Fibroblast of upper back skin (primary cell): ENCODE results near the gene ACSL4.
"Not testable (repeated sequence)": the region's sequence is repeated elsewhere in the genome, so short reads cannot be mapped to it uniquely, and the experiment has no call there.

Experiments used
- DNase-seq: peaks from one replicate; pipeline ENCODE4 v3.0.0-alpha.2; 2013

The ACSL4 gene

DNA sequence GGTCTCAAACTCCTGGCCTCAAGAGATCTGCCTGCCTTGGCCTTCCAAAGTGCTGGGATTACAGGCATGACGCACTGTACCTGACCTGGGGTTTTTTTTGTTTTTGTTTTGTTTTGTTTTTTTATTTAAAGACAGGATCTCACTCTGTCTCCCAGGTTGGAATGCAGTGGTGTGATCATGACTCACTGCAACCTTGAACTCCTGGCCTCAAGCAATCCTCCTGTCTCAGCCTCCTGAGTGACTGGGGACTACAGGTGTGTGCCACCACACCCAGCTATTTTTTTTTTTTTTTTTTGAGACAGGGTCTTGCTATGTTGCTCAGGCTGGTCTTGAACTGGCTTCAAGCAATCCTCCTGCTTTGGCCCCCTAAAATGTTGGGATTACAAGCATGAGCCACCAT lies 8.1 kb downstream of the ACSL4 start:
- DNase-seq: not testable (repeated sequence)

DNA sequence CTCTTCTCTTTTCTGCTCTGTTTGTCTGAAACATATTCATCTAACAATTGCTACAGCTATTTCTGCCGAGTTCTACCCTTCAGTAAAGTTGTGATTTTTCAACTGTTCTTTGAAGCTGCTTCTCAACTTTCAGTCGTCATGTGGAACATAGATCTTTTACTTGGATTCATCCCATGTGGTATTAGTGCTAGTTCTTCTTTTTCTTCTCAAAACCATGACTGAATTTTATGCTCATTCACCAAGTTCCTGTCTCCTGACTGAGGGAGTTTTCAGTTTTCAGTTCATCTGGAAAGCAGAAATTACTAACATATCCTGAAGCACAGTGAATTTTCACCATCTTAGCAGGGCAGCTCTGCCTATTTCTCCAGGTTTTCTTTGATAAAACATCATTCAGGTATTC lies 12.1 kb downstream of the ACSL4 start:
- DNase-seq: no peak

DNA sequence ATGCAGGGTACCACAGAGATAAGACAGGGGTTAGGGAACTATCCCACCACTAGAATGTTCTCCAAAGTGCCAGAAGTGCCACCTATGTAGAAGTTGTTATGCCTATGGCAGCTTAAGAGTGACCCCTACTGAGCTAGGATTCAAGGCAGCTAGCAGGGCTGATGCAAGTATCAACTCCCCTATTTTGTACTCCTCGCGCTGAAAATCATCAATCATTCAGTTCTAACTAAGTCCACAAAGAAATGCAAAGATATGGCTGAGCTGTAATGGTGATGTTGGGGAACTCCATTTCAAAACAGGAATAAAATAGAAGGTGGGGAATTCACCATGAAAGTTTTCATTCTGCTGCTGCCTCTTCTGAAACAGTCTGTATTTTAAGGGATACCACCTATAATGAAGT lies 13.8 kb downstream of the ACSL4 start:
- DNase-seq: no peak

DNA sequence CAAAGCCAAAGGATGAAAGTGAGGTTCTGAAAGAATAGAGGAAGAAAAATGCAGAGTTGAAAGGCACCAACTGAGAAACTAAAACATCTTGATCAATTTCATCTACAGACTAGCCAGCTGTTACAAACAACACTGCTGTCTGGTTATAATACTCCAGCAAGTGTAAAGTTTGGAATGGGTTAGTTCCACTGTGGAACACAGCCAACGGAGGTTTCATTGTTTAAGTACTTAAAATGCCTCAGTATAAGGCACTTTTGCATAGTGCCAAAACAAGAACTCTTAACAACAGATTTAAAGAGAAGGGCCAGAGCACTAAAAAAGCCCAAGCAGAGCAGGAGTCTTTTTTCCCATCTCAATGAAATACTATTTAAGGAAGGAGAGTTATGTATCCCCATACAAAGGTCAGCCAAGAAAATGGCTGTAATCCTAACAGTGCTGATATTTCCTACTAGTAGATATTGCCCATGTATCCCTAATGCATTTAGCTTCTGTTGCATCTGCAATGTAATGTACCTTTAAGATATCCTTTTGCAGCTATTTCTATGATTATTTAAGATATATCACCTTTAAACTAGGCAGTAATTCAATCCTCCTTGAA lies 16.5 kb downstream of the ACSL4 start:
- peak; percentile 49 for DNase-seq

DNA sequence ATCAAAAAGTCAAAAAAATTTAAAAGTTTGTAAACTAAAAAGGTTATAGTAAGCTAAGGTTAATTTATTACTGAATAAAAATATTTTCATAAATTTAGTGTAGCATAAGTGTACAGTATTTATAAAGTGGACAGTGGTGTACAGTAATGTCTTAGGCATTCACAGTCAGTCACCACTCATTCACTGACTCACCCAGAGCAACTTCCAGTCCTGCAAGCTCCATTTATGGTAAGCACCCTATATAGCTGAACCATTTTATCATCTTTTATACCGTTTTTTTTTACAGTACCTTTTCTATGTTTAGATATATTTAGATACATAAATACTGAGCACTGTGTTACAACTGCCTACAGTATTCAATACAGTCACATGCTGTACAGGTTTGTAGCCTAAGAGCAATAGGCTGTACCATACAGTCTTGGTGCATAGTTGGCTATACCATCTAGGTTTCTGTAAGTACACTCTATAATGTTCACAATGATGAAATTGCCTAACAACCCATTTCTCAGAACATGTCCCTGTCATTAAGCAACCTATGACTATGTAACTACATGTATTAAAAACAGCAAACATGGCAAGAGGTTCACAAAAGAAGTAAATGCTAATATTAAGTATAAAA lies 18.6 kb downstream of the ACSL4 start:
- DNase-seq: peak; percentile 87

DNA sequence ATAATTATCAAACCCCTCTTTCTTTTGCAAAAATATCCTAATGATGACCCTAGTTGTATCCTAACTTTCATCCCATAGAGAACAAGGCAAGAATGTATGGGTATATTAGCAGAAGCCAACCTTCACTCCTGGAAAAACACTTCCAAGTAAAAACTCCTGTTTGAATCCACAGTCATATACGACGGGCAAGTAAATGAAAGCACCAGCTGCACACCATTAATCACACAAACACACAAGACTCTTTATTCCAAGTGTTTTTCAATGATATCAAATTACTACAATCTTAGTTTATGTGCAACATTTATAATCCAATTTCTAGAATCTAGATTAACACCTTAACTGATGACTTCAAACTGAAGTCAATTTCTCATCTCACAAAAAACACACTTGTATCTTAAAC lies 22.9 kb downstream of the ACSL4 start:
- DNase-seq: no peak

DNA sequence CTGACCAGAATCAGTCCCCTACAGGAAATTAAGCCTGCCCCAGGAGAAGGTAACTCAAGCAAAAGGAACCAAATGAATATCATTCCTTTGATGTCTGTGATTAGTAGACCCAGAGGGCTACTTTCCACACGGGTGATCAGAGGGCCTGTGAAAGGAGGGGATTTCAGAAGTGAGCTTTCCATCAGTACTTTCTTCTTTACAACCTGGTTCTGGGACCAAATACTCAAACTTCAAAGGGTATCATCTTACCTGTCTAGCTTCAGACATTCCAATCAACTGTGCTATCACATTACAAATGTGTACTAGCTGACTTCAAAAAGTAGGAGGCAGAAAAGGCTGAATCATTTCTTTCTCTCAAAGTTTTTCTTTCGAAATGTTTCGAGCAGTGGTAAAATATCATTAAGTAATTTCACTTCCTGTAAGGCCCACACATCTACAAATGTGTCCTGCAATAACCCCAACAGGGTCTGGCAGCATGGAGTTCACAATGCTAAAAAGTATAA lies 23.9 kb downstream of the ACSL4 start:
- DNase-seq: peak; percentile 54

DNA sequence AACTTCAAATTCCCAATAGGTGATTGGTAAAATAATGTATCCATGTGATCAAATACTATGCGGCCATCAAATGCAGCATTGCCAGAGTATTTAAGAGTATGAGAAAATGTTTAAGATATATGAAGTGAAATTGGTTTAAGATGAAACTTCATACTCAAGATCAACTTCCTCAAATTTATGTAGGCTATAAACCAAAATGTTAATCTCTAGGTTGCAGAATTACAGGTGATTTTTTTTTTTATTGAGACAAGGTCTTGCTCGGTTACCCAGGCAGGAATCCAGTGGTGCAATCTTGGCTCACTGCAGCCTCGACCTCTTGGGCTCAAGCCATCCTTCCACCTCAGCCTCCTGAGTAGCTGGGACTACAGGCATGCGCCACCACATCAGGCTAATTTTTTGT lies 25.3 kb downstream of the ACSL4 start:
- DNase-seq: no peak

DNA sequence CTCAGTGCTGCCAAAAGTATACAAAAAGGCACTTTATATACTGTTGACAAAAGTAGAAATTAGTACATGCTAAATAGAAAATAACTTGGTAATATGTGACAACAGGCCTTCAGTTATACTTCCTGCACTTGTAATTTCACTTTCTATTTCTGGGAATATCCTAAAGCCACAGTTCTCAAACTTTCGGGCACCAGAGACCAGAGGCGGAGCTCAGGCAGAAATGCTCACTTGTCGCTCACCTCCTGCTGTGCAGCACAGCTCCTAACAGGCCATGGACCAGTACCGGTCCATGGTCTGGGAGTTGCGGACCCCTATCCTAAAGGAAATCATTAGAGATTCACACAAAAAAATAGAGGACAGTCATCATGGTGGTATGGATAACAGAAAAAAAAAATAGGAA lies 25.7 kb downstream of the ACSL4 start:
- no peak for DNase-seq

DNA sequence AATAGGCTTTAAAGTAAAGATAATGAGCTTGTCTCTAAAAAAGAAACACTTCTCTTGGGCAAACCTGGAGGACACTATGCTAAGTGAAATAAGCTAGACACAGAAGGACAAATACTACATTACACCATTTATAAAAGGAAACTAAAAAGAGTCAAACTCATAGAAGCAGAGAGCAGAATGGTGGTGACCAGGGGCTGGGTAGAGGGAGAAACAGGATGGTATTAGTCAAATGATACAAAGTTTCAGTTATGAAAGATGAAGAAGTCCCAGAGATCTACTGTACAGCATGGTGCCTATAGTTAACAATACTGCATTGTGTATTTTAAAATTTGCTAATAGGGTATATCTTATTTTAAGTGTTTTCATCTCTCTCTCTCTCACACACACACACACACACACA lies 28.5 kb downstream of the ACSL4 start:
- no peak for DNase-seq

DNA sequence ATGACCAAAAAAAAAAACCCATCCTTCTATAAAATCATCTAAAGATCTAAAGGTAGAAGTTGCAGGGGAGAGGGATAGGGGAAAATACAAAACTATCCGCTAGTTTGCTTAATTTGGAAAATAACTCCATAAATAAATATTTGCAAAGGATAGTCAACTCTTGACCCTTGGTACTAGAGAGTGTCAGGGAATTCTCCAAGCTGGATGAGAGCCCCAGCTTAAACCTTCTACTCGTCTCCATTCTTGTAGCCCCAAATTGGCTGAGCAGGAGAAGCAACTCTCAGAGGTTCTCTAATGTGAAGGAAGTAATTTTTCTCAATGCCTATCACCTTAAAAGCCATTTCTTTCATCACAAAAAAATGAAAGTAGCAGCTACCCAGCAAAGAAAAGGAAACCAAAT lies 35.2 kb downstream of the ACSL4 start:
- no peak for DNase-seq

DNA sequence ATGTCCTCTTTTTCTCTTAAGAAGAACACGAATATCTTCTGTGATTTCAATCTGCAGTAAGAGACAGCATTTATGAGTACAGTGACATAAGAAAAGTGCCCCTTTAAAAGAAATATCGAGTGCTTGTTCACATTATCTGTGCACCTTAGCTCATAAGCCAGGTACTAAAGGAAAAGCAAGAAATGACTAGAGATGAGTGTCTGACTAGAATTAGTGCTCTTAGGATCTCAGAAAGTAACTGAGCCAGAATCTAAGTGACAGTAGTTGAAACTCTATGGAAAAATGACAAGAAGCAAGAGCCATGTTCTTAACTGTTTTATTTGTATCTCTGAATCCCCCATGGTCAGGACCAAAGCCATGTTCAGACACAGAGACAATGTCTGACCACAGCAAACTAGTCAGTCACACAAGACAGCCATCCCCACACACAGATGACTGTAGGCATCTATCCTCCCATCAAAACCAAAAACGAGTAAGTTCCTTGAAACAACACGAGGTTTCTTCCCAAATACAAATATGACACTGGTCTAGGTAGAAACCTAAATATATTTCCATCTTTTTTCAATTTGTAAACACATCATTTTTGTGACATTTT lies 36.8 kb downstream of the ACSL4 start:
- no peak for DNase-seq

DNA sequence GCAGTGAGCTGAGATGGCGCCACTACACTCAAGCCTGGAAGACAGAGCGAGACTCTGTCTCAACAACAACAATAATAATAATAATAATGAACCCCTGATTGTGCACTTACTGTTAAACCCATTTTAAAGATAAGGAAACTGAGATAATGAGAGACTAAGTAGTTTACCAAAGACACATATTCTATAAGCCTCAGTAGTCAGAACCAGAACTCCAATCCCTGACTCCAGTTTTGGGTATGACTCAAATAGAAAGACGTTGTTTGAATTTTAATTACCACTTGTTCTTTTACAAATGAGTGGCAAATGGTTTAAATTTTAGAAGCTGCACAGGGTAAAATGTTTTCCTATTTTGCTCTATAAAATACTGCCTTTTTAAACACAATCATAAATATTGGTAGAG lies 37.4 kb downstream of the ACSL4 start:
- DNase-seq: no peak

DNA sequence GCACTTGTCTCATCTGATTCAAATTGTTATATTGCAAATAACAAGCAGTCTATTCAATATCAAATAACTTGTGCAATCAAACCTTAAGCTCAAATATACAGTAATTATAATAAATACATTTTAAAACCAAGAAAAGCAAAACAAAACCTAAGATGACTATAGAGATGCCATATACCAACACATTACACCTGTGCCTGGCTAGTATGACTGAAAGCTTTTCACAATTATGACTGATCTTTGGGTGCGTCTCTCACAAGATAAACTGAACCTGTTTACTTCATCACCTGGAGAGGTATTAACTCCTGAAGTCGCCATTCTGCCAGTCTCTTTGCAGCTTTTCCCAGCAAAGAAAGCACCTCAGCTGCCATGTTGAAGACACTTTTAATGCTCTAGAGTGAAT lies 41.3 kb downstream of the ACSL4 start:
- no peak for DNase-seq

DNA sequence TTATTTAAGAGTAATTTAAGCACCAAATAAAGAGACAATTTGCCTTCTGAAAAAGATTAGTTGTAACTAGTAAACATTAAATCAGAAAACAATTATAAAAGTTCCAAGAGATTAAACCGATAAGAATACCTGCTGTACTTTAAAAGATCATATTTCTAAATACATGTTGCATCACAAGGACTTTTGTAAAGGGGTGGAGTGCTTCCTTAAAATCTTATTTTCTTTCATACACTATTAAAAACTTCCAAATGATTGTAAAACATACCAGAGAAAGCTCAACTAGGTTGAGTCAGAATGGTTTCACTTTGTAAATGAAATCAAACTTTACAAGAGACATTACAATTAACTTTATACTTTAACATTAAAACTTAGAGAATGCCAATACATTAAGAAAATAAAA lies 41.8 kb downstream of the ACSL4 start:
- no peak for DNase-seq

DNA sequence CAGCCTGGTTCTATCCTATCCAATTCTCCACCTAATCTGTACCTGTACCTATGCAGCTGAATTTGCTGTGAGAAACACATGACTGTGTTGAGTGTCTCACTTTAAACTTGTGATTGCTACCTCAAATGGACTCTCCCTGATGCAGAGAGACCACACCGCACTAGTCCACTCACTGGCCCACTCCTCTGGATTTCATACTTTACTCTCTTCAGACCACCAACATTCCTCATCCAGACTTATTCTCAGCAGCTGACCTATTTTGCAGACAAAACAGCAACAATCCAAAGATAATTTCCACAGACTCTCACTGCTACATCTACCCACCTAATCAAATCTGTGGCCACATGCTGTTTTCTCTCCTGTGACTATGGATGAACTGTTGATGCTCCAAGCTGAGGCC lies 45.2 kb downstream of the ACSL4 start:
- DNase-seq: no peak

DNA sequence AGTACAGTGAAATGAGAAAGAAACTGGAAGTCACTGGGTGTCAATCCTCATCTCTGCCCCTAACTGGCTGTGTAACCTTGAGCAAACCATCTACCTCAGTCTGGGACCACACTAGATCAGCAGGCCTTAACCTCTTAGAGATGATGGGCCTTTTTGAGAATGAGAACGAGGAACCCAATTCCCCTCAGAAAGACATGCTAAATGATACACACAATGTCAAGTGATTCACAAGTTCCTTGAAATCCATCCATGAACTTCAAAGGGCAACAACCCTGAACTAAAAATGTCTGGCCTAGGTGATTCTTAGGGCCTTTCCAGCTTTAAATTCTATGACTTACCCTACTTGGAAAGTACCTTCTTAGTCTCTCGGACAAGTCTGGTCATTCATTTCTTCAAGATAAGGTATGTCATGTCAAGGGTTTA lies 47.4 kb downstream of the ACSL4 start:
- no peak for DNase-seq

DNA sequence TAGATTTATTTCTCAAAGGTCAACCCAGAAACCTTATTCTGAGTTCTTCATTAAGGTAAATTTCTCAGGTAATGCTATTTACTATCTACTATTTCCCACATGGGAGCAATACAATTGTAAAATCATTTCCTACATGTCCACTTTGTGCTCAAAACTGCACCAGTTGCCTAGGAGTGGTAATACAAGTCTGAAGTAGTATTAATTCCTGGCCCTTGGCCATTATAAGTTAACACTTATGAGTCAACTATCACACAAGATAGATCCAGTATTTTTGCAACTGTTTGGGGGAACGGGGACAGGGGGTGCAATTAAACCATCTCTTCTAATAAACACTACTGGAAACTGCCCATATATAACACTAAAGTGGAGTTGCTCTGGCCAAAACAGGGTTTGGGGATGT lies 48.9 kb downstream of the ACSL4 start:
- peak; percentile 7 for DNase-seq

DNA sequence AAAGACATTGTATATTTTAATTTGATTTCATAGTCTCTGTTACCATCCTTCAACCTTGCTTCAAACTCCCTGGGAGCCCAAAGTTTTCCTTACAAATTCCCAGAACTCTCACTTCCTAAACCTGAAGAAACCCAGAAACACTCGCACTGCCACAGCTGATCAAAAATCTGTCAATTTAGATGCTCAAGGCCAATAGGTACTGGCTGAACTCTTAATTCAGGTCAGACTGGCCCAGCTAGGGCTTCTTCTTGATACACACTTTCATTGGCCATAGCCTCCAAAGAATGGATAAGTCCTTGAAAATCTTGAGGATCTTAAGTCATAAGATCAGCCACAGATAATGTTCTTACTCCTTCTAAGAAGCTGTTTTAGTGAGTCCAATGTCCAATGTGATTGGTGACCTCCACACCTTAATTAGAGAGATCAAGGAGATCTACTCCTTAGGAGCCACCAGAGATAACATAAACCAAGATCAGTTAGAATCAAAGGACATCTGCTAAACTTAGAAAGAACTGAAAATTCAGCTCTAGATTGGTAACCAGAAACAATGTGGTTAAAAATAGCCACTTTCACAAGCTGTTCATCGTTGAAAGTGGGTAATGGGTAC lies 51.5 kb downstream of the ACSL4 start:
- DNase-seq: no peak

DNA sequence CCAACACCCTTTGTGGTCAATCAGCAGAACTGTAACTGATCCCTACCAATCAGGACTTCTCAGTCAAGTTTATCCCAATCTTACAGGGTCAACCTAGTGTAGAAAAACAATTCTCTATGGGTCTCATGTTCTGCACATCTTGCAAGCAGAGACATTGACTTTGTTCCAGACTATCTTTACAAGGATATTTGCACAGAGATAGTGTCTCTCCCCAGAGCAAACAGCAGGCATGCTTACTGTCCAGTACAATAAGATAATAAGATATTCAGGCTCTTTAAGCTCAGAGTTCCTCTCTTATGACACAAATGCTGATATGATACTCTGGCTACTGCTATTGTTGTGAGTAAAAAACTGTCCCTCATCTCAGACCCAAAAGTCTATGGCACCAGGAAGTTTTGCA lies 53.2 kb downstream of the ACSL4 start:
- no peak for DNase-seq

DNA sequence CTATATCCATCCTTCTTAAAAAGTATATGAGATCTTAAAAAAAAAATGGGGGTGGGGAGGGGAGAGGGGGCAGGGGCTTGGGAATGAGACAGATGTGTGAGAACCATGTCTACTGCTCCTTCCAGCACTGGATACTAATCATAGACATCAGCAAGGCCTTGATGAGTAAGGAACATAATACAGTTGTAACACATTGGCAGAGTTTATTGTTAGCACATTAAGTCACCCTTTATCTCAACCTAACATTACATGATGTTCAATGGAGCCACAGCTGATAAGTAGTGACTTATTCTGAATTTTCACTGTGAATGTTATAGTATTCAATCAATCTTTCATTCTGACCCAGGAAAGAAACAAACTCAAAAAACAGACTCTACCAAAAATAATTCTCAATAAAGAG lies 60.8 kb downstream of the ACSL4 start:
- no peak for DNase-seq

DNA sequence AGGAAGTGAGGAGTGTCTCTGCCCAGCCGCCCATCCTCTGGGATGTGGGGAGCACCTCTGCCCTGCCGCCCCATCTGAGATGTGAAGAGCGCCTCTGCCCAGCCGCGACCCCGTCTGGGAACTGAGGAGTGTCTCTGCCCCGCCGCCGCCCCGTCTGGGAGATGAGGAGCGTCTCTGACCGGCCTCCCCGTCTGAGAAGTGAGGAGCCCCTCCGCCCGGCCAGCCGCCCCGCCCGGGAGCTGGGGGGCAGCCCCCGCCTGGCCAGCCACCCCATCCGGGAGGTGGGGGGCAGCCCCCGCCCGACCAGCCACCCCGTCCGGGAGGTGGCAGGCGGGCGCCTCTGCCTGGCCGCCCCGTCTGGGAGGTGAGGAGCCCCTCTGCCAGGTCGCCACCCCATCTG lies 61.9 kb downstream of the ACSL4 start:
- DNase-seq: not testable (repeated sequence)

DNA sequence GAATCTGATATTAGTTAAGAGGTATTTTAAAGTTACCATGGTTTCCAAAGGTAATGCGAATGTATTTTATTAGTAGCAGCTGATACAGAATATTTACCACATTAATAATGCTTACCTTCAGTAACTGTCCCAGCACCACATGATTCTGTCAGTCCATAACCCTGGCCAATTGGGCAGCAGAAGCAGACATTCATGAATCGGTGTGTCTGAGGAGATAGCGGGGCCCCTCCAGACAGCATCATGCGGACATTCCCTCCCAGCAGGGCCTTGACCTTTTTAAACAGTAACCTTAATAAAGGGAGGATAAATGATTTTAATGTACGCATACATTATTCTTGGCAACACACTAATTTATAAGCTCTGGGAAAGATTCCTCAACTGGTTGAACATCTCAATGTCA lies 65.1 kb downstream of the ACSL4 start:
- no peak for DNase-seq

DNA sequence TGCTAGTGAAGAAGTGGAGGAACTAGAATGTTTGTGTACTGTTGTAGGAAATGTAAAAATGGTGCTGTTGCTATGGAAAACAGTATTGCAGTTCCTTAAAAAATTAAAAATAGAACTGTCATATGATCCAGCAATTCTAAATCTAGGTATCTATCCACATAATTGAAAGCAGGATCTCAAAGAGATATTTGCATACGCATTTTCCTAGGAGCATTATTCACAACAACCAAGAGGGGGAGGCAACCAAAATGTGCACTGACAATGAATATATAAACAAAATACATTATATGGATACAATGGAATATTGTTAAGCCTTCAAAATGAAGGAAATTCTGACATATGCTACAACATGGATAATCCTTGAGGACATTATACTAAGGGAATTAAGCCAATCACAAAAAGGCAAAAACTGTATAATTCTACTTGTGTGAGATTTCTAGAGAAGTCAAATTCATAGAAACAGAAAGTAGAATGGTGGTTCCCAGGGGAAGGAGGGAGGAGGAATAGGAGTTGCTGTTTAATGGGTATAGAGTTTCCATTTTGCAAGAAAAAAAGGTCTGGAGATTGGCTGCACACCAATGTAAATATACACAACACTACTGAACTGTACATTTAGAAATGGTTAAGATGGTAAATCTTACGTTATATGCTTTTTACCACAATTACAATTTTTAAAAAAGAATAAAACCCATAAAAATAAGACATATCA lies 72.5 kb downstream of the ACSL4 start:
- no peak for DNase-seq
